SK-N-SH (cell line): ENCODE results near the gene FOXO1.

Source experiments
- CHD2 ChIP-seq: fragments of 150-350 bp; IDR thresholded peaks from 2 replicates; pipeline ENCODE4 v1.6.1; 2018; ENCODE audit warnings: low read length; ENCODE audit not compliant: partially characterized antibody
- EP300 ChIP-seq, 2 experiments: IDR thresholded peaks; 2 replicates each; pipeline versions ENCODE4 v1.4.0 to v1.6.1; 2012; ENCODE audit warnings: borderline replicate concordance in 1 of 2, low read depth in 1 of 2, low read length in 1 of 2
- FOXM1 ChIP-seq: IDR thresholded peaks from 2 replicates; pipeline ENCODE4 v1.4.0; 2012; ENCODE audit warnings: low read depth, mild to moderate bottlenecking
- GABPA ChIP-seq: IDR thresholded peaks from 2 replicates; pipeline ENCODE4 v1.4.0; 2012; ENCODE audit warnings: low read depth, mild to moderate bottlenecking
- MXI1 ChIP-seq: IDR thresholded peaks from 2 replicates; pipeline ENCODE4 v1.6.1; 2012; ENCODE audit warnings: mild to moderate bottlenecking, low read depth, low read length, improper control_type of control experiment
- NRF1 ChIP-seq: IDR thresholded peaks from 2 replicates; pipeline ENCODE4 v1.6.1; 2012; ENCODE audit warnings: low read depth, mild to moderate bottlenecking, low read length
- POLR2AphosphoS5 ChIP-seq: IDR thresholded peaks from 2 replicates; pipeline ENCODE4 v1.6.1; 2012; ENCODE audit warnings: low read depth, low read length
- REST ChIP-seq: IDR thresholded peaks from 2 replicates; pipeline ENCODE4 v1.6.1; 2012; ENCODE audit warnings: mild to moderate bottlenecking, low read depth, low read length, moderate library complexity
- RXRA ChIP-seq: IDR thresholded peaks from 2 replicates; pipeline ENCODE4 v1.4.0; 2012; ENCODE audit warnings: low read depth, mild to moderate bottlenecking, borderline replicate concordance
- SMC3 ChIP-seq: IDR thresholded peaks from 2 replicates; pipeline ENCODE4 v1.6.1; 2012; ENCODE audit warnings: low read depth, low read length, improper control_type of control experiment
- TAF1 ChIP-seq: IDR thresholded peaks from 2 replicates; pipeline ENCODE4 v1.6.1; 2012; ENCODE audit warnings: low read depth, mild to moderate bottlenecking, low read length, moderate library complexity, borderline replicate concordance
- YY1 ChIP-seq: IDR thresholded peaks from 2 replicates; pipeline ENCODE4 v1.4.0; 2012; ENCODE audit warnings: low read depth, mild to moderate bottlenecking
- TF ChIP-seq, protein P1 (sequence below): fragments of 200-600 bp; sonication (generic); IDR thresholded peaks from 2 replicates; pipeline ENCODE4 v1.6.1; 2017; ENCODE audit warnings: antibody characterized with exemption, mild to moderate bottlenecking, moderate library complexity

GRCh38 chr13:40668335-40668734, 1.9 kb upstream of the FOXO1 start:
- TF ChIP-seq MXI1 = no peak
- TF ChIP-seq, protein P1, sequence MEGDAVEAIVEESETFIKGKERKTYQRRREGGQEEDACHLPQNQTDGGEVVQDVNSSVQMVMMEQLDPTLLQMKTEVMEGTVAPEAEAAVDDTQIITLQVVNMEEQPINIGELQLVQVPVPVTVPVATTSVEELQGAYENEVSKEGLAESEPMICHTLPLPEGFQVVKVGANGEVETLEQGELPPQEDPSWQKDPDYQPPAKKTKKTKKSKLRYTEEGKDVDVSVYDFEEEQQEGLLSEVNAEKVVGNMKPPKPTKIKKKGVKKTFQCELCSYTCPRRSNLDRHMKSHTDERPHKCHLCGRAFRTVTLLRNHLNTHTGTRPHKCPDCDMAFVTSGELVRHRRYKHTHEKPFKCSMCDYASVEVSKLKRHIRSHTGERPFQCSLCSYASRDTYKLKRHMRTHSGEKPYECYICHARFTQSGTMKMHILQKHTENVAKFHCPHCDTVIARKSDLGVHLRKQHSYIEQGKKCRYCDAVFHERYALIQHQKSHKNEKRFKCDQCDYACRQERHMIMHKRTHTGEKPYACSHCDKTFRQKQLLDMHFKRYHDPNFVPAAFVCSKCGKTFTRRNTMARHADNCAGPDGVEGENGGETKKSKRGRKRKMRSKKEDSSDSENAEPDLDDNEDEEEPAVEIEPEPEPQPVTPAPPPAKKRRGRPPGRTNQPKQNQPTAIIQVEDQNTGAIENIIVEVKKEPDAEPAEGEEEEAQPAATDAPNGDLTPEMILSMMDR = no peak
- no peak for TF ChIP-seq NRF1
- no peak for TF ChIP-seq SMC3
- TF ChIP-seq RXRA = no peak
- TF ChIP-seq REST = no peak
- no peak for TF ChIP-seq FOXM1
- no peak for TF ChIP-seq TAF1
- no peak for TF ChIP-seq YY1
- TF ChIP-seq CHD2 = no peak
- no peak for TF ChIP-seq EP300 (IDR thresholded peaks at IDR 0.05; ENCODE audit: borderline replicate concordance in 1 of 2, low read depth in 1 of 2, low read length in 1 of 2)
- TF ChIP-seq GABPA = no peak
- TF ChIP-seq POLR2AphosphoS5 = no peak
